Measurements from ENCODE around the gene TMIGD1. TPM values are rescaled to one million over a fixed set of nuclear protein-coding genes. Genes with fewer than 3 reads are reported as not detected.
"Not testable (repeated sequence)": the region's sequence is repeated elsewhere in the genome, so short reads cannot be mapped to it uniquely, and the experiment has no call there.

The TMIGD1 gene
- polyA plus RNA-seq, 3 donors: not detected

DNA sequence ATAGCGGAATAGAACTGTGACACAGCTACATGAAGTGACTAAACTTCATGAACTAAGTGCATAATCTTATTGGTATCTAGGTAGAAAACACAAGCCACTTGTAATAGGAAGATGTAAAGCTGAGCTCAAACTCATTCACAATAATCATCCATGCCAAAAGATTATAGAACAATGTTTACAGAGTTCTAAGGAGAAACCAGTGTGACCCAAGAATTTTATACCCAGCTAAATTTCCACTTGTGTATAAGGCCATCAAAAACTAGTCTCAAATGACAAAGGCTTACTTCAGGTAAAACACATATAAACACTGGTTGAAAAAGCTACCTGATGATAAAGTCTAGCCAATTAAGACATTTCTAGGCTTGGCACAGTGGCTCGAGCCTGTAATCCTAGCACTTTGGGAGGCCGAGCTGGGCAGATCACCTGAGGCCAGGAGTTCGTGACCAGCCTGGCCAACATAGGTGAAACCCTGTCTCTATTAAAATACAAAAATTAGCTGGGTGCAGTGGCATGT, 28.0 kb upstream of the TMIGD1 start:
- H3K27ac ChIP-seq (ENCODE audit: low read depth, low read length): no peak overlapping the region
- 96 to 99% (median 98%) methylated on average over 4 of the region's 4 CpGs for WGBS, 3 donors

DNA sequence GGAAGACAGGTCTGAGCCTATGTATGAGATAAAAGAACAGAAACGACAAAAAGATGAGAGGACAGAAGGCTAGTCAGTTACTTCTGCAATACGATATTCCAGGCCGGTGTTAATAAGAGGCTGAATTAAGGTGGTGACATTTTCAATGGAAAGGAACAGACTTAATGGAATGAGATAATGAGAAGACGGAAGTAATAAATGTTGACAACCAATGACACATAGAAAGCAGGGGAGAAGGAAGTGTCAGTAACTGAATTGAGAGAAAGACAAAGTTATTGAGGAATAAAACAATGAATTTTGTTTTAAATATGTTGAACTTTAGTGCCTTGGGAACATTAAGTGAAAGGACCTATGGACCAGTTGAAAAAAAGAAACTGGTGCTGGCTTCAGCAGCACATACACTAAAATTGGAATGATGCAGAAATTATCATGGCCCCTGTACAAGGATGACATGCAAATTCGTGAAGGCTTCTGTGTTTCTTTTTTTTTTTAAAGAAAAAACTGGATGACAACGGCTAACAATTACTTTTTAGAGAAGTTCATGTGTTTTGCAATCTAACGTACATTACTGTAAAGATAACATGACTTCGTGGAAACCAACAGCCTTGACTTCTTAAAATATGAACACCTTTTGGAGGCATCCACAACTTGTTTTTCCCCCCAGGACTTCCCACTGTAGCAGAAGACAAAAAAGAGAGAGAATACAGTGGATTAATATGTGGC, 26.4 kb upstream of the TMIGD1 start:
- H3K27ac ChIP-seq (ENCODE audit: low read depth, low read length): no peak overlapping the region
- WGBS, 3 donors: 53 to 74% (median 58%) methylated on average over 8 of the region's 8 CpGs

DNA sequence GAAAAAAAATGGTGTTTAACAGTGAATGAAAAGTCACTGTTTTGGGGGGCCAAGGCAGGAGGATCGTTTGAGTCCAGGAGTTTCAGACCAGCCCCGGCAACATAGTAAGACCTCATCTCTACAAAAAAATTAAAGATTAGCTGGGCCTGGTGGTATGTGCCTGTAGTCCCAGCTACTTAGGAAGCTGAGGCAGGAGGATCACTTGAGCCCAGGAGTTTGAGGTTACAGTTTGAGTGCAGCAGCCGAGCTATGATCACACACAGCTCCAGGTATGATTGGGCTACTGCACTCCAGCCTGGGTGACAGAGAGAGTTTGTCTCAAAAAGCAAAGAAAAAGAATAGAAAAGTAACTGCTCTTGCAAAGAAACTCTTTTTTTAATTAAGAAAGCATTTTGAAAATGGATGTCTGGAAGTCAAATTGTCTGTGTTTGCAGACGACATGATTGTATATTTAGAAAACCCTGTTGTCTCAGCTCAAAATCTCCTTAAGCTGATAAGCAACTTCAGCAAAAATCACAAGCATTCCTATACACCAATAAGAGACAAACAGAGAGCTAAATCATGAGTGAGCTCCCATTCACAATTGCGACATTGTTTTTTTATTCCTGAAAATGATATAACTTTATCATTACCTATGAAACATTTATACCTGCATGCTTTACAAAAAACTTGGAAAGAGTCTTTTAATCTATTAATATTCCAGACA, 24.4 kb upstream of the TMIGD1 start:
- H3K27ac ChIP-seq (ENCODE audit: low read depth, low read length): no peak overlapping the region
- 72 to 79% (median 75%) methylated on average over 5 of the region's 5 CpGs for WGBS, 3 donors

DNA sequence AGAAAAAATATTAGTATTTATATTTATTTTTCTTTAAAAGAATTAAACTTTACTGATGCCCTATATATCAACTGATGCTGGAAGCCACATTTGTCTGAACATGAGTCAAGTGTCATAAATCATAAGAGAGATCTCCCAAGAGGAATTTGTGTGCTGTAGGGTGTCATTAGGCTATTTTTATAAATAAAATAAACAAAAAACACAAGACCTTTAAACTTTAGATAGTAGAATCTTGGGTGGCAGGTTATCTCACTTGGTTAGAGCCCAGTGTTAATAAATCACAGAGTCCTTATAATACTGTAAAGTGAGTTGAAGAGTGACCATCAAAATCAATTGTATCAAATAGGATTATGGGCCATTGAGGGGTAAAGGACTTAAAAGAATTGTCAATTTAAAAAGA, 23.6 kb upstream of the TMIGD1 start:
- H3K27ac ChIP-seq (ENCODE audit: low read depth, low read length): no peak overlapping the region

DNA sequence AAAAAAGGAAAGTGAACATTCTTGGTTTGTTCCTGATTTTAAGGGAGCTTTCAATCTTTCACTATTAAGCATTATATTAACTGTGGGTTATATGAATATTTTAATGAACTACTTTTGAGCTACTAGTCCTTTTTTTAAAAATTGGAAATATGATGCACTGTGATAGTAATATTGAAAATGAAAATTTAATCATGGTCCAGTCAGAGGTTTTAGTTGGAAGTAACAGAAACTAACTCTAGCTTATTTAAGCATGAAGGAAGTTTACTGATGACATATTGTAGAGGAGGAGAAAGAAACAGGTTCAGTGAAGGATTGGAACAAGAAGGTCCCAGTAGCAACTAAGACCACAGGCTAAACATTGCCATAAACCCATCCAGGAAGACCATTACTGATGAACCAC, 20.8 kb upstream of the TMIGD1 start:
- no peak overlapping the region for H3K27ac ChIP-seq (ENCODE audit: low read depth, low read length)

DNA sequence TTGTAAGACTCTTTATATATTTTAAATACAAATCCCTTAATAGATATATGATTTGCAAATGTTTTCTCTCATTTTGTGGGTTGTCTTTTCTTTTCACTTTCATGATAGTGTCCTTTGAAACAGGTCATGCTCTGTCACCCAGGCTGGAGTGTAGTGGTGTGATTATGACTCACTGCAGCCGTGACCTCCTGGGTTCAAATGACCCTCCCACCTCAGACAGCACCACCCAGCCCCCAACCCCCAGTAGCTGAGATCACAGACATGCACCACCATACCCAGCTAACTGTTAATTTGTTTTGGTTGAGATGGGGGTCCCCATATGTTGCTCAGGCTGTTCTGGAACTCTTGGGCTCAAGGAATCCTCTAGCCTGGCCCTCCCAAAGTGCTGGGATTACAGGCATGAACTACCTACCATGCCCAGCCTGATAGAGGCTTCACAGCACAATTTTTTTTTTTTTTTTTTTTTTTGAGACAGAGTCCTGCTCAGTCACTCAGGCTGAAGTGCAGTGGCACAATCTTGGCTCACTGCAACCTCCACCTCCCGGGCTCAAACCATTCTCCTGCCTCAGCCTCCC, 18.5 kb upstream of the TMIGD1 start:
- H3K27ac ChIP-seq (ENCODE audit: low read depth, low read length): peak overlapping the region; percentile 9
- 58 to 82% (median 75%) methylated on average over 2 of the region's 2 CpGs for WGBS, 3 donors

DNA sequence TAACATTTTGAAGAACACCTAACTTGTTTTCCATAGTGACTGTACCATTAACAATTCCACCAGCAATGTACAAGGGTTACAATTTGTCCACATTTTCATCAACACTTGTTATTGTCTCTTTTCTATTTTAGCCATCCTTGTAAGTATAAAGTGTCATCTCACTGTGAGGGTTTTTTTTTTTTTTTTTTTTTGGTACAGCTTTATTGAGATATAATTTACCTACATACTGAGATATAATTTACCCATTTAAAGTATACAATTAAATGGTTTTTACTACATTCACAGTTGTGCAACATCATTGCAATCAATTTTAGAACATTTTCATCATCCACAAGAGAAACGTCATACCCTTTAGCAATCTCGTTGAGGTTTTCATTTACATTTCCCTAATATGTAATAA, 17.9 kb upstream of the TMIGD1 start:
- H3K27ac ChIP-seq (ENCODE audit: low read depth, low read length): no peak overlapping the region
- WGBS, 3 donors: 70 to 91% (median 74%) methylated on average over 2 of the region's 2 CpGs

DNA sequence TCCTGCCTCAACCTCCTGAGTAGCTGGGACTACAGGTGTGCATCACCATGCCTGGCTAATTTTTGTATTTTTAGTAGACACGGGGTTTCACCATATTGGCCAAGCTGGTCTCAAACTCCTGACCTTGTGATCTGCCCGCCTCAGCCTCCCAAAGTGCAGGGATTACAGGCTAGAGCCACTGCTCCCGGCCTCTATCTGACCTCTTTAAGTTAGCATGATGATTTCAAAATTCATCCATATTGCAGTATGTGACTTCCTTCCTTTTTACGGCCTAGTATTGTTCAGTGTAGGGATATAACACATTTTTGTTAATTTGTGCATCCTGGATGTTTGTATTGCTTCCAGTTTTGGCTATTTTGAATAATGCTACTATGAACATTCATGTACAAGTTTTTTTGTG, 17.4 kb upstream of the TMIGD1 start:
- not testable (repeated sequence) for H3K27ac ChIP-seq (ENCODE audit: low read depth, low read length)

DNA sequence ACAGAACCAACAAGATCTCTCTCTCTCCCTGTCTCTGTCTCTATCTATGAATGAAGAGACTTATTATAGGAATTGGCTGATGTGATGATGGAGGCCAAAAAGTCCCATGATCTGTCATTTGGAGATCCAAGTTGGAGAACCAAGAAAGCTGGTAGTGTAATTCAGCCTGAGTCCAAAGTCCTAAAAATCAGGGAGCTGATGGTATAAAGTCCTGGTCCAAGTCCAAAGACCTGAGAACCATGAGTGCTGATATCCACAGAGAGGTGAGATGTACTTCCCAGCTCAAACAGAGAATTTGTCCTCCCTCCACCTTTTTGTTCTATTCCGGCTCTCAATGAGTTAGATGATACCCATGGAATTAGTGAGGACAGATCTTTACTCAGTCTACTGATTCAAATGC, 15.4 kb upstream of the TMIGD1 start:
- WGBS, 3 donors: 95 to 100% (median 100%) methylated on average over 1 of the region's 1 CpG
- H3K27ac ChIP-seq (ENCODE audit: low read depth, low read length): no peak overlapping the region

More for the DNA sequence above, 17.4 kb upstream of the TMIGD1 start:
- 55 to 94% (median 68%) methylated on average over 4 of the region's 4 CpGs for WGBS, 3 donors

DNA sequence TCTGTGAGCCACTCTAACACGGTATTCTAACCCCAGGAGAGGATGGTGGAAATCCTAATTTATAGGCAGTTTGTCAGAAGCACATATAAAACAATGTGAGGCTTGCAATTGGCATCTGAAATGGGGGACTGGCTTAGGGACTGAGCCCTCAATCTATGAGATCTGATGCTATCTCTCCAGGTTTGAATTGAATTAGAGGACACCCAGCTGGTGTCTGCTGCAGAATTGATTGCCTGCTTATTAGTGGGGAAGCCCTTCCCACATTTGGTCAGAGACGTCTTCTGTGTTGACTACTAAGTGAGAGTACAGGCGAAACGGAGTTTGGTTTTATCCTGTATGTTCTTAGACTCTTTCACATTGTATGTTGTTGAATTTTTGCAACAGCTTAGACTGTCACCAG, 13.6 kb upstream of the TMIGD1 start:
- H3K27ac ChIP-seq (ENCODE audit: low read depth, low read length): no peak overlapping the region
- 67 to 75% (median 69%) methylated on average over 4 of the region's 4 CpGs for WGBS, 3 donors

DNA sequence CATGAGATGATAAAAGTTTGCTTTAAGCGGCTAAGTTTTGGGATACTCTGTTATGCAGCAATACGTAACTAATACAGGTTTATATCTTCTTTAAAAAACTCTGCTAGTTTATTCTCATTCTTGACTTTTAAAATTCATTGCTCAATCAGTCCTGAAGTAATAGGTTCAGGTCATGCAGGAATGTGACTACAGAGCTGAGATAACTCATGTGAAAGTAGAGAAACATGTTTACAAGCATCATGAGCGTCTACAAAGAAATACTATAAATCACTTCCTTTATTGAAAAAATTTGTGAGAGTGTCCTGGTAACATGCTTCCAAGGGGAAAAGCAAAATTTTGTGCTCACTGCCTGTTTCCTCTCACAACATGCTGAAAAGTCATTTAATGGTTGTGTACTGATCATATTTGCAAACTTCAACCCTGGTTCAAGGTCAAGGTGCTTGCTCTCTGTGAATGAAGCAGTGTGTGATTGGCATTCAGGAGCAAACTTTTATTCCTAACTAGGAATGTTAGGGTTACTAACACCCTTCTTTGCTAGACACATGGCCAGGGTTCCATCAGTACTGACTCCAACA, 12.5 kb upstream of the TMIGD1 start:
- H3K27ac ChIP-seq (ENCODE audit: low read depth, low read length): no peak overlapping the region
- WGBS, 3 donors: 77 to 85% (median 79%) methylated on average over 3 of the region's 3 CpGs

DNA sequence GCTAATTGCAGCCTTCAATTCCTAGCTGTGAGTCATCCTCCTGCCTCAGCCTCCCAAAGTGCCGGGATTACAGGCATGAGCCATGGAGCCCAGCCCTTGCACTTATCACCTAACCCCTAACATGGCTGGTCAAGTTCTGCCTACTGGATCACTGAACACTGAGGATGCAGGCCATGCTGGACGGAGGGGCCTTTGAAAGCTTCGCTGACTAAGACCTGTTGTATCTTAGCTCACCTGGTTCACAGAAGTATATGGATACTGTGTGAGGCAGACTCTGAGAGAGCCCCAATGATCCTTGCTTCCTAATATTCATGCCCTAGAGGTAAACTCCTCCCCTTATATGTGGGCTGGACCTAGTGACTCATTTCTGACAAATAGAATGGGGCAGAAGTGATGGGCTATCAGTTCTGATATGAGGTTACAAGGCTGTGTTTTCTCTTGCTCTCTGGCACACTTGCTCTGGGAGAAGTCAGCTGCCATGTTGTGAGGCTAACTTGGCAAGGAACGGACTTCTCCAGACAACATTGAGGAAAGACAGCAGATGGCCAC, 11.7 kb upstream of the TMIGD1 start:
- H3K27ac ChIP-seq (ENCODE audit: low read depth, low read length): no peak overlapping the region
- 88 to 94% (median 91%) methylated on average over 4 of the region's 4 CpGs for WGBS, 3 donors

DNA sequence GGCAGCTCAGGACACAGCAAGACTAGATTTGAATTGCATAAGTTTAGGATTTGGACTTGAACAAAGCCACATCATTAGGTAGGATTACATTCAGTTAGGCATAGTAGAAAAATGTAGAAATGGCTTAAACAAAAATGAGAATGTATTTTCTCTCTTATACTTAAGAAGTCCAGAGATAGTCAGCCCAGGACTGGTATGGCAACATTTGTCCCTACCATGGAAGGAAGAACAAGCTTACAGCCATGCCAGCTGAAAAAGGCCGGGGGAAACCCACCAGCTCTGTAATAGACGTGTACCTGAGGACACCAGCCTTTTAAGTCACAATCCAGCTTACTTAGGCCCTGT, 11.2 kb upstream of the TMIGD1 start:
- no peak overlapping the region for H3K27ac ChIP-seq (ENCODE audit: low read depth, low read length)
- 57 to 80% (median 62%) methylated on average over 2 of the region's 2 CpGs for WGBS, 3 donors

DNA sequence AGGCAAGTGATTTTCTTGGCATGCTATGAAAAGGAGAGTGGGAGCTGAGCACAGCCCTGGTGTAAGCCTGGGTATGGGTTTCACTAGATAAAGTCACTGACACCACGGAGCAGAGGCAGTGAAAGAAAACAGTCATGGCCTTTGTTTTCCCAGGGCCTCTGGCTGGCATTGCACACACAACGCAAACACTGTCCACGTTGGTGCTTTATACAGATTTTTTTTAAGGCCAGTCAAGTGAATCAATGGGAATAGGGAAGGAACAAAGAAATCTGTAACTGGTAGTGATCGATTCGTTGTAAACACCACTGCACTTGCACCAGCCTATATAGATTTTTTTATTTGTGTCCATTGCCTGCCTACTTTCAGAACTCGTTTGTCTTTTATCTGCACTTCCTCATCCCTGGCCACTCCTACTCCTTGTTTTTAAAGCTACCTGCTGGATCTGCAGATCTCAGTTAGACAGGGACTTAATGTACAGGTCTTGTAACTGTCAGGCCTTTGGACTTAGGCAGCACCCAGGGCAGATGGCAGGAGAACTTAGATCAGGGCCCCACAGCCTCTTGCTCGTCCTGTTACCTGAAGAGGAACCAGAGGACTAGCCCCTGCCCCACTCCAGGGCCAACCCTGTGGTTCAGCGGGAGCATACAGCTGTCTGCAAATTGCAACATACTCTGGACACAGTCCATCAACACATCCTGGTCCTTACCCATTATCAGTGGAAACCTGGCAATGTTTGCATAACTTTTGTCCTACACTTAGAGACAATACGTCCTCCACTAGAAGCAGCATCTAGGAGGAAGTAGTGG, 10.6 kb upstream of the TMIGD1 start:
- WGBS, 3 donors: 16 to 30% (median 27%) methylated on average over 9 of the region's 9 CpGs
- H3K27ac ChIP-seq (ENCODE audit: low read depth, low read length): no peak overlapping the region

DNA sequence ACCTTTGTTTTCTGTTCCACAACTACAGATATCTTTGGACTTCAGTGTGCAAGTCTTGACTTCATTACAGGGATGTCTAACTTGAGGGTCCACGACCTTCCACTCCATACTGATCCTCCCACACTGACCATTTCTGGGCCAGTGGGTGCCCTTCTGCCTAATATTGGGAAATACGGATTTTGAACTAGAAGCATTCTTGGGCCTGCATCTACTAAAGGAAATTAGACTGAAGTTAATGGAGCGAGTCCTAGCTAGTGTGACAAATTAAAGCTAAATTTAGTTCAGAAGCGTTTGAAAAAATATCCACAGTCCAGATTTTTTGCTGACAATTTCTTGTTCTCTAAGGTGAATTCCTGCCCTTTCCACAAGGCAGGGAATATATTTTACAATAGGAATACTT, 9.9 kb upstream of the TMIGD1 start:
- WGBS, 3 donors: 61 to 72% (median 66%) methylated on average over 4 of the region's 4 CpGs
- H3K27ac ChIP-seq (ENCODE audit: low read depth, low read length): no peak overlapping the region

DNA sequence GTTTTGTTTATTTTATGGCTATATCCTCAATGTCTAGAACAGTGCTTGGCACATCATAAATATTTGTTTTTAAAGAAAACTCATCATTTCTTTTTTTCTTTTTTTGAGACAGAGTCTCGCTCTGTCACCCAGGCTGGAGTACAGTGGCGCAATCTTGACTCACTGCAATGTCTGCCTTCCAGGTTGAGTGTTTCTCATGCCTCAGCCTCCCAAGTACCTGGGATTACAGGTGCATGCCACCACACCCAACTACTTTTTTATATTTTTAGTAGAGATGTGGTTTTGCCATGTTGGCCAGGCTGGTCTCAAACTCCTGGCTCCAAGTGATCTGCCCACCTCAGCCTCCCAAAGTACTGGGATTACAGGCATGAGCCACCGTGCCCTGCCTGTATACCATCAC, 9.4 kb upstream of the TMIGD1 start:
- not testable (repeated sequence) for H3K27ac ChIP-seq (ENCODE audit: low read depth, low read length)
- 90% methylated on average over 3 of the region's 3 CpGs for WGBS, 3 donors

DNA sequence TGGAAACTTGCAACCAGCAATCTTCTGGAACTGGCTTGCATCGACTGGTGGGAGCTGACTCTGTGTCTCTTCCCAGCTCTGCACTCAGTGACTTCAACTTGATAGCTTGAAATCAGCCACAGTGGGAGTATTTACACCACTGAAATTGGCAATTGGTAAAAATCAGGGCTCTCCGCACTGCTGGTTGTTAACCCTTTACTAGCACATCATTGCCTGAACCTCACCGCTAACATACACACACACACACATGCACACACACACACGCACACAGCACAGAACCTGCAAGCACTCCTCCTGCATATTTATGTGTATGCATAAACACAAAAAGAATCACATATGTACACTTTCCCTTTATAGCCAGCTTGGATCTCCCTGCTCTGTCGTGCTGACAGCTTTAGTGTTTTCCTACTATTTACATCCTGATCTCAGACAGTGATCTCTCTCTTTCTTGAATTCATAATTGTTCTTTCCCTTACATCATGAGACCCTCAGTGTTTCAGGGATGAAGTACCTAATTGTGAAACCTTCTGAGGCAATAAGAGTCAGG, 7.9 kb upstream of the TMIGD1 start:
- 77 to 83% (median 81%) methylated on average over 5 of the region's 5 CpGs for WGBS, 3 donors
- no peak overlapping the region for H3K27ac ChIP-seq (ENCODE audit: low read depth, low read length)

DNA sequence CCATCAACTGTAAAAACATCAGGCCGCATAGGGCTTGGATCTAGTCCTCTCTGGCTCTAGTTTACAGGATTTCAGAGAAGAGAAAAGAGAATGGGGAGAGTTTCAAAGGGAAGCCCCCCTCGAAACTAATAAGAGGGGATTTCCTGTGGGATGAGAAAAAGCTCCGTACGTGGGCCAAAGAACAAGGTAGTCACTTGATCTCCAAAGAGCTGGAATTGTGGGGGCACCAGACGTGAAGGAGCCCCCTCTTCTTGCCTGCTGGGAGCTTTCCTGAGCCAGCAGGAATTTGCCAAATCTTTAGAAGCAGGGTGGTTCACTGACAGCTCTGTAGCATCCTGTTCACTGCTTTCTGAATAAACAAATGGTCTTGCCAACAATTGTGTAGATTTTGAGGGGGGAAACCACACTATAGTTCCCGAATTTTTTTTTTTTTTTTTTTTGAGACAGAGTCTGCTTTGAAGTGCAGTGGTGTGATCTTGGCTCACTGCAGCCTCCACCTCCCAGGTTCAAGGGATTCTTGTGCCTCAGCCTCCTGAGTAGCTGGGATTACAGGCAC, 7.0 kb upstream of the TMIGD1 start:
- WGBS, 3 donors: 27 to 67% (median 35%) methylated on average over 6 of the region's 6 CpGs
- no peak overlapping the region for H3K27ac ChIP-seq (ENCODE audit: low read depth, low read length)
